Activated CD4-positive, alpha-beta T cell treated with anti-CD3 and anti-CD28 coated beads, Interleukin-2, amount 50 U/mL, for 1 hour (primary cell): ENCODE results near the gene ACTN2.
A peak's percentile ranks its signal among the peaks of the same experiment; 100 is the strongest.

Source experiments
- DNase-seq: peaks from one replicate; pipeline ENCODE4 v3.0.0-alpha.2; 2020

Gene ACTN2

DNA sequence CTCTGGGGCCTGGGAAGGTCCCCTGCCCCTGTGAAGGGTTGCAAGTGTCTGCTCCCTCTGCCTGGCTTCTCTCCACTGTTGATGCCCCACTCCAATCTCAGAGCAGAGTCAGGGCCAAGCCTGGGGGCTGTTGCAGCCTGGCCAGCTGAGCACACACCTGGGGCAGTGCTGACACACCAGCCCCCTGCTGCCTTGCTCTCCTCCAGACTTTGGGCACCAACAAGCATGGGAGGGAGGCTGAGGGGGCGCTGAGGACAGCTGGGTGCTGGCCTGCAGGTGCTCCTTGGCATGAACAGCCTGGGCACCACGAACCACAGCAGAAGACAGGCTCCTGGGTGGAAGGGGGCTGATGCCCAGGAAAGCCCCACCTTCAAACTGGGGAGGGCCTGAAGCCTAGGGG, 99.2 kb downstream of the ACTN2 start:
- no peak for DNase-seq

GRCh38 chr1:236786453-236786852, 100.2 kb downstream of the ACTN2 start:
- no peak for DNase-seq

DNA sequence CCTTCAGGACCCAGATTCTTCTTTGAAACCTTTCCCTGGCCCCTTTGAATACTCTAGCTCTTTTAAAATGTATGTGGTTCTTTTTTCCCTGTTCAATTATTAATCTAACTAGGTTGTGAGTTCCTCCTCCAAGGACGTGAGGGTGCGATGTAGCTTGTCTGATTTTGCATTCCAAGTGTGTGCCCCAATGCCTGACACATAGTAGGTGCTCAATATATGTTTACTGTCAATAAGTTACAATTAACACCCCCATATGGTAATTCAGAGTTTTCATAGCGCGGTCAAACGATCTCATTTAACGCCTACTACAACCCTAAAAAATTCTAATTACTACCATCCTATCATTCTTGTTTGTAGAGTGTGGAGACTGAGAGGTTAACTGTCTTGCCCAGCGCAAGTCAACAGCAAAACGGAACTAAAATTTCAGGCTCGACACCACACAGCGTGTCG, 108.3 kb downstream of the ACTN2 start:
- DNase-seq, result no peak

GRCh38 chr1:236795035-236795756, 108.9 kb downstream of the ACTN2 start, which contains the start of gene MTR:
Gene MTR, plus strand, starts transcription at chr1:236795292. Its CDS starts 412 bp downstream, at chr1:236795704.
- DNase-seq, result peak; percentile 95

DNA sequence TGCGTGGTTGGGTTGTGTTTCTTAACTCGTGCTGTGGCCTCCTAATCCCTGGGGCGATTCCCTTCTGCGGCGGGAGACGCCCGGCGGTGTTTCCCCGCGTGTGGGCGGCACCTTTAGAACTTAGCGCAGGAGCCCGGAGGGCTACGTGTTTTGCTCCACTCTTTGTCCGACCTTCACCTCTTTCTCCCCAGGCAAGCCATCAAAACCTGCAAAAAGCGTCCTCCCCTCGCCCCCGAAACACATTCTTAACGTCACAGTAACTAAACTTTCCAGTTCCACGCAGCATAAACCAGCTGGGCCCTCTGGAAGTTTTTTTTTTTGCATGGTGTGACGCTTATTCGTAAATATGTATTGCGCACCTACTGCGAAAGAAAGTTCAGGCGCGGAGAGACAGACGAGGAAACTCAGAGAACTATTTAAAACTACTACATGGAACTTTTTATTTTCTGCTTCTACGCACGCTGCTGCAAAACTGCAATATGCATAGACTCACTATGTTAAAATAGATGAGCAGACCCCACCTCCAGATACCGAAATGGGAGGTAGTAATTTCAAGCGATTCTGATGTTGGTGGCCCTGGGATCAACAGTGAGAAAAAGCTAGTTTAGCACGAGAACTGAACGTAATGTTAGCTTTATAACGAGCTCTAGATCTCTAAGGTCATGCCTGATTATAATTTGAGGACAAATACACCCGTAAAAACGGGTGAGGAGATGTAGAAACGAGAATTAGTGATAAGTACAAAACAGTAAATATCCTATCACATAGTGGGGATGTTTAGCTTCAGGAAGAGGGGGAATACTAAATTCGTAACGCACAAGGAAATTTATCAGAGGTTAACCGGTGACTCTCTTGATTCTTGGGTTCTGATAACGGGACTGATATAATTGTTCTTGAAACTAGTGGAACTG, 109.7 kb downstream of the ACTN2 start:
- DNase-seq, result no peak

DNA sequence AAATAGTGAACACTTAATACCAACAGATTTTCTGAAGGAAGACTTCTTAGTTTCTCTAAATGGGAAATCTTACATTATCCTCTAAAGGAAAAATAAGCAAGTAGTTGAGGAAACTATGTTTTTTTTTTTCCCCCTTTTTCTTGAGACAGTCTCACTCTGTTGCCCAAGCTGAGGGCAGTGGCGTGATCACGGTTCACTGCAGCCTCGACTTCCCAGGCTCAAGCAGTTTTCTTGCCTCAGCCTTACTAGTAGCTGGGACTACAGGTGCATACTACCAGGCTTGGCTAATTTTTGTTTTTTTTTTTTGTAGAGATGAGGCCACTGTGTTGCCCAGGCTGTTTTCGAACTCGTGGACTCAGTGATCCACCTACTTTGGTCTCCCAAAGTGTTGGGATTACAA, 112.7 kb downstream of the ACTN2 start:
- no peak for DNase-seq

GRCh38 chr1:236800002-236800620, 113.8 kb downstream of the ACTN2 start:
- DNase-seq, result no peak

DNA sequence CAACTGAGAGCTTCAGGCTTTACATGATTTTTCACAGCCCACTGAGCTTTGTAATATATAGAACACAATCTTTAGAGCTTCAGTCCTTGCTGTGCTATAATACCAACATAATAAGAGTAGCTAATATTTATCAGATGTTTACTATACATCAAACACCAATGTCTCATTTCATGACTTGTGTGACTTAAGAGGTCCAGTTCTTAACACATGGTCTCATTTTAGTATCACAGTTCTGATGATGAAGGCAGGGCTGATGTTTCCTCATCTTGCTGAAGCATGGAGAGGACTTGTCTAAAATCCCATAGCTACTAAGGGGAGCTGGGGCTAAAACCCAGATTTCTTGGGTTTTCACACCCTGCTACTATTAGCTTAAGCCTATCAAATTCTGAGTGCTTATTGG, 114.3 kb downstream of the ACTN2 start:
- DNase-seq, result no peak

- no peak for DNase-seq
Observed at GRCh38 chr1:236802264-236802663, 116.0 kb downstream of the ACTN2 start.

- DNase-seq, result no peak
Observed at GRCh38 chr1:236806634-236807033, 120.3 kb downstream of the ACTN2 start.

DNA sequence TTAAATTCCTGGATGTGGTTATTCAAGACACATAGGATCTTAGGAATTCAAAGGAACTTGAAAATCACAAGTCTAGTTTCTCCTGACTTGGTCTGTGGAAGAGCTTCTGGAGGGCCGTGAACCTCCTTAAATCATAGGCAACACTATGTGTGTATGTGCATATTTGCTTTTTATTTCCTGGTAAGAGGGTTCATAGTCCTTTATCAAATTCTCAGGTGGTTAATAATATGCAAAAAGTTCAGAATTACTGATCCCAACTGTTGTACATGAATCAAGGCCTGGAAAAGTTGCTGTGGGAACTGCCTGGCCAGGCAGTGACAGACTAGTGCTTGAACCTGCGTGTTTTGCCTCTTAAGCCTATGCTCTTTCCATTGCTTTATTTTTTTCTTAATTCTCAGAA, 121.7 kb downstream of the ACTN2 start:
- DNase-seq, result no peak

DNA sequence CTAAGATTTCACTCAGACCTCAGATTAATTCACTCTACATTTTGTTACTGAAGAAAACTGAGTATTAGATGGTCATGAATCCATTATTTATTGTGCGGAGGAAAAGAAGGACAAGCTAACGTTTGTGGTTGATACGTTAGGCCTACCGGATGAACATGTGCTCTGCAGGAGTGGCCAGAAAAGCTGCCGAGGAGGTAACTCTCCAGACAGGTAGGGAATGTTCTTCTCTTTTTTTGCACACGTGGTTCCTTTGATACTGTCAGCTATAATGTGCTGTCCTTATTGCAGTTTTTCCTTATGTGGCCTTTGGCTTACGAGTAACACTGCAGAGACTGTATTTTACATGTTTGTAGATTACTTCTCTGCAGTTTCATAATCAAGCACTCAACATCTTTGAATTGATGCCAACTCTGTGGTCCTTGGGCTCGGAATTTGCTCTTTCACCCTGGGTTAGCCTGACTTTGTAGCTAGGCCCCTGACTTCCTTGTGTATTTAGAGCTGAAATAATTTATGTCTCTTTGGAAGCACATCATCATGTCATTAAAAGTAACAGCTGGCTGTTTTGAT, 122.3 kb downstream of the ACTN2 start:
- DNase-seq, result no peak

GRCh38 chr1:236809148-236809547, 122.8 kb downstream of the ACTN2 start:
- no peak for DNase-seq

DNA sequence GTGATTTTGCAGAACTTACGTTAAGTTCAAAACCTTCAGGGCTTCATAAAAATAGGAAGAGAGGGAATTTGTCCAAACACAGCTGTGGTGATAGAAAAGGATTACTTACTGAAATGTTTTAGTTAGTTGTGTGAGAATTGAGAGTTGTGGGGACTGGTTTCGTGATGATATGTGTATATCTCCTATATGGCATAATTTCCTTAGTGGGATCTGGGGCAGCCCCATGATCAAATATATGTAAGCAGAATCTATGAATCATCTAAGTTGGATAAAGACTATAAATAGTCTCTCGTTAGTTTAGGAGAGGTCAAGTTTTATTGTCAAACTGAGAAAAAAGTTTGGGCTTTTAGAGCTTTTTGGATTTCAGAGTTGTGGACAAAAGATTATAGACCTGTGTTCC, 123.7 kb downstream of the ACTN2 start:
- DNase-seq, result no peak

DNA sequence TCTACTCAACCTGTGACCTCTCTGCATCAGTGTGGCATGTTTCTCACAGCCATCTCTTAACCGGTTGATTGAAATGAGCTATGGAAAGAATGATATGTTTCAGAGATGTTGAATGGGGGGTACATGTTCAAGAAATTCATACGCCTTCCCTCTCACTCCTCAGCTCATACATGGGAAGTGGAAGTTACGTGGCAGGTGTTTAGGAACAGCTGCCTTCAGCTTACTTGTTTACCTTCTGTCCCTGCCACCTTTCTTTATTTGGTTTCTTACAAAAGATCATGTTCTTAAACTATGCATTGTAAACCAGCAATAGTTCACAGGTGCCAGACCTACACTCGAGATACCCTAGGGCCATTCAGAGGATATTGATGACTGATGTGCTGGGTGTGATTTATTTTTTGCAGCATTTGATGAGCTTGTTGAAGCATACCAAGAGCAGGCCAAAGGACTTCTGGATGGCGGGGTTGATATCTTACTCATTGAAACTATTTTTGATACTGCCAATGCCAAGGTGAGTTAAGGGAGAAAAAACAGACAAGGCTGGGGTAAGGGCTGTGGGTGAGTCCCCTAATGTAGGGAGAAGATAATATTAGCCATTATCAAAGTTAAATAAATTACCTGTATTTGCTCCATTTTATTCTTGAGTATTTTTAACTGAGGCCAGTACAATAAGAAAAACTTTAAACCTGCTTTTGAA, 126.2 kb downstream of the ACTN2 start:
- no peak for DNase-seq
